Neutrophil (primary cell): ENCODE measurements around the gene HCFC1R1.

Source experiments
- H3K27ac ChIP-seq: fragments of 200-600 bp; sonication (generic); 2 replicates; pipeline ENCODE4 v1.5.1; 2016; ENCODE audit warnings: mild to moderate bottlenecking, moderate library complexity
- H3K27me3 ChIP-seq: fragments of 200-600 bp; sonication (generic); 2 replicates; pipeline ENCODE4 v1.6.0; 2016; ENCODE audit warnings: mild to moderate bottlenecking
- H3K36me3 ChIP-seq: fragments of 200-600 bp; sonication (generic); 2 replicates; pipeline ENCODE4 v1.5.1; 2017
- H3K4me1 ChIP-seq, 2 experiments: fragments of 200-600 bp in 1 of 2; sonication (generic) in 1 of 2; 1 replicate in 1 of 2; 2 replicates in 1 of 2; pipeline versions ENCODE4 v1.5.1 to v1.6.1; 2013 to 2016; ENCODE audit warnings: low read depth in 1 of 2, low read length in 1 of 2, mild to moderate bottlenecking in 1 of 2, moderate library complexity in 1 of 2; ENCODE audit not compliant: control insufficient read depth in 1 of 2, insufficient read depth in 1 of 2
- H3K4me3 ChIP-seq, 2 experiments: fragments of 200-600 bp in 1 of 2; sonication (generic) in 1 of 2; 1 replicate in 1 of 2; 2 replicates in 1 of 2; pipeline ENCODE4 v1.5.1; 2013 to 2016; ENCODE audit warnings: low read depth in 1 of 2, low read length in 1 of 2, mild to moderate bottlenecking in 1 of 2, moderate library complexity in 1 of 2
- H3K9me3 ChIP-seq: fragments of 200-600 bp; sonication (generic); 2 replicates; pipeline ENCODE4 v1.5.1; 2016
- TF ChIP-seq, protein P1 (sequence below): fragments of 200-600 bp; sonication (generic); IDR thresholded peaks from 2 replicates; pipeline ENCODE4 v1.5.1; 2016; ENCODE audit warnings: antibody characterized with exemption

The HCFC1R1 gene

GRCh38 chr16:3046641-3047386 is 23.1 kb upstream of the HCFC1R1 start:
- Histone ChIP-seq H3K4me1 (peaks cover 69 to 76% of the 10 kb centered on the region in 2 experiments), H3K4me3 (peak overlapping the region; percentile 99), H3K36me3 (peaks cover 41% of the 10 kb centered on the region), H3K27me3 (peaks cover 6% of the 10 kb centered on the region), H3K27ac (peak overlapping the region; percentile 94), H3K9me3 (no peaks in the 10 kb centered on the region)
- TF ChIP-seq, protein P1, sequence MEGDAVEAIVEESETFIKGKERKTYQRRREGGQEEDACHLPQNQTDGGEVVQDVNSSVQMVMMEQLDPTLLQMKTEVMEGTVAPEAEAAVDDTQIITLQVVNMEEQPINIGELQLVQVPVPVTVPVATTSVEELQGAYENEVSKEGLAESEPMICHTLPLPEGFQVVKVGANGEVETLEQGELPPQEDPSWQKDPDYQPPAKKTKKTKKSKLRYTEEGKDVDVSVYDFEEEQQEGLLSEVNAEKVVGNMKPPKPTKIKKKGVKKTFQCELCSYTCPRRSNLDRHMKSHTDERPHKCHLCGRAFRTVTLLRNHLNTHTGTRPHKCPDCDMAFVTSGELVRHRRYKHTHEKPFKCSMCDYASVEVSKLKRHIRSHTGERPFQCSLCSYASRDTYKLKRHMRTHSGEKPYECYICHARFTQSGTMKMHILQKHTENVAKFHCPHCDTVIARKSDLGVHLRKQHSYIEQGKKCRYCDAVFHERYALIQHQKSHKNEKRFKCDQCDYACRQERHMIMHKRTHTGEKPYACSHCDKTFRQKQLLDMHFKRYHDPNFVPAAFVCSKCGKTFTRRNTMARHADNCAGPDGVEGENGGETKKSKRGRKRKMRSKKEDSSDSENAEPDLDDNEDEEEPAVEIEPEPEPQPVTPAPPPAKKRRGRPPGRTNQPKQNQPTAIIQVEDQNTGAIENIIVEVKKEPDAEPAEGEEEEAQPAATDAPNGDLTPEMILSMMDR = no peak

- peak within 1 kb of the TSS; percentile 94 for H3K27ac ChIP-seq
- H3K4me3 ChIP-seq = peak within 1 kb of the TSS; percentile 99
- peaks cover 33% of the 10 kb centered on the region for H3K36me3 ChIP-seq
- H3K4me1 ChIP-seq = peaks cover 61 to 68% of the 10 kb centered on the region in 2 experiments
- peaks cover 11% of the 10 kb centered on the region for H3K27me3 ChIP-seq
- TF ChIP-seq, protein P1 = peak; percentile 11
- no peaks in the 10 kb centered on the region for H3K9me3 ChIP-seq
Measured at GRCh38 chr16:3045758-3046640, 22.3 kb upstream of the HCFC1R1 start, which contains the start of gene MMP25. Gene MMP25, plus strand, starts transcription at chr16:3046561. Its CDS starts 357 bp downstream, at chr16:3046918.

GRCh38 chr16:3044708-3045107 is 21.0 kb upstream of the HCFC1R1 start:
- peaks cover 22% of the 10 kb centered on the region for H3K27me3 ChIP-seq
- peak overlapping the region; percentile 99 for H3K4me3 ChIP-seq
- H3K9me3 ChIP-seq = no peaks in the 10 kb centered on the region
- H3K4me1 ChIP-seq = peaks cover 48 to 55% of the 10 kb centered on the region in 2 experiments
- TF ChIP-seq, protein P1 = no peak
- peaks cover 27% of the 10 kb centered on the region for H3K36me3 ChIP-seq
- peak overlapping the region; percentile 94 for H3K27ac ChIP-seq

DNA sequence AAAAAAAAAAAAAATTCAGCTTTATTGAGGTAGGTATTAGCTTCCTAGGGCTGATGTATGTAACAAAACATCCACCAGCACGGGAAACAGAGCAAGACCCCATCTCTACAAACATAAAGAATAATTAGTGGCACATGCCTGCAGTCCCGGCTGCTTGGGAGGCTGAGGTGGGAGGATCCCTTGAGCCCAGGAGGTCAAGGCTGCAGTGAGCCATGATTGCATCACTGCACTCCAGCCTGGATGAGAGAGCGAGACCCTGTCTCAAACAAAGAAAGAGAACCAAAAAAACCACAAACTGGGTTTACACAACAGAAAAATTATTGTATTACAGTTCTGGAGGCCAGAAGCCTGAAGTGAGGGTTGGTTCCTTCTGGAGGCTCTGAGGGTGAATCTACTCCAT is 18.6 kb upstream of the HCFC1R1 start:
- H3K9me3 ChIP-seq = no peaks in the 10 kb centered on the region
- TF ChIP-seq, protein P1 = no peak
- peaks cover 45% of the 10 kb centered on the region for H3K27me3 ChIP-seq
- H3K27ac ChIP-seq = peak overlapping the region; percentile 20
- H3K4me3 ChIP-seq = peak overlapping the region in 1 of 2 experiments; percentile 18
- peaks cover 11% of the 10 kb centered on the region for H3K36me3 ChIP-seq
- peaks cover 48% of the 10 kb centered on the region in 2 experiments for H3K4me1 ChIP-seq

DNA sequence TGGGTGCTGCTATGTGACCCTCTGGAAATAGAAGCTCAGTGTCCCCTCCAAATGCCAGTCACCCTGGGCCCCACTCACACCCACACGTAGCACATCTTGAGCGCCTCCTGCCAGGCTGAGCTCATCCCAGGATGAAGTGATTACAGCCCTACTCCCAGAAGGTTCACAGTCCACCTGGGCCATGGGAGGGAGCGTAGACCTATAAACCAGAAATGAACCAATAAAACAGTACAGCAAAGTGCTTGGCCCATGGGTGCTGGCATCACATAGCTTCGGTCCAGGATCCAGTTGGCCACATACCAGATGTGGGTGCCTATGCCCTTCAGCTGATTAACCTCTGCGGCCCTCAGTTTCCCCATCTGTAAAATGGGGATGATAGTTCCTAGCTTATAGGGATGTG is 15.2 kb upstream of the HCFC1R1 start:
- Histone ChIP-seq H3K9me3 (no peaks in the 10 kb centered on the region), H3K4me3 (no peak overlapping the region), H3K36me3 (peaks cover 11% of the 10 kb centered on the region), H3K27ac (no peak overlapping the region), H3K4me1 (peaks cover 61 to 66% of the 10 kb centered on the region in 2 experiments), H3K27me3 (peaks cover 72% of the 10 kb centered on the region)
- TF ChIP-seq, protein P1 = no peak
